Bronchial epithelial cell (primary cell): ENCODE measurements around the gene LIMS4. TPM values are rescaled to one million over a fixed set of nuclear protein-coding genes. Genes with fewer than 3 reads are reported as not detected.
"Not testable (repeated sequence)": the region's sequence is repeated elsewhere in the genome, so short reads cannot be mapped to it uniquely, and the experiment has no call there.

ENCODE experiments used
- DNase-seq: peaks from one replicate; pipeline ENCODE4 v3.0.0-alpha.2; 2010; ENCODE audit warnings: low read depth
- FAIRE-seq: peaks from 2 replicates; lab custom pipeline; 2011; peaks lifted over from hg19 to GRCh38; lab: Jason Lieb, UNC
- H3K27me3 ChIP-seq: 2 replicates; pipeline ENCODE4 v1.5.1; 2011; ENCODE audit warnings: low read length; ENCODE audit not compliant: control insufficient read depth, insufficient read depth
- H3K36me3 ChIP-seq: 2 replicates; pipeline ENCODE4 v1.5.1; 2011; ENCODE audit warnings: low read length; ENCODE audit not compliant: control insufficient read depth, insufficient read depth
- H3K4me3 ChIP-seq: 2 replicates; pipeline ENCODE4 v1.5.1; 2011; ENCODE audit warnings: mild to moderate bottlenecking, low read depth, low read length, control low read depth
- total RNA-seq: library from RNA; depleted of rRNA; stranded (reverse); fragments of >200 nt; gene quantifications from 2 replicates; pipeline ENCODE4 v1.2.1, GENCODE V29; 2014

LIMS4 gene
- total RNA-seq, 1 donor from 2014 or later, result not detected

DNA sequence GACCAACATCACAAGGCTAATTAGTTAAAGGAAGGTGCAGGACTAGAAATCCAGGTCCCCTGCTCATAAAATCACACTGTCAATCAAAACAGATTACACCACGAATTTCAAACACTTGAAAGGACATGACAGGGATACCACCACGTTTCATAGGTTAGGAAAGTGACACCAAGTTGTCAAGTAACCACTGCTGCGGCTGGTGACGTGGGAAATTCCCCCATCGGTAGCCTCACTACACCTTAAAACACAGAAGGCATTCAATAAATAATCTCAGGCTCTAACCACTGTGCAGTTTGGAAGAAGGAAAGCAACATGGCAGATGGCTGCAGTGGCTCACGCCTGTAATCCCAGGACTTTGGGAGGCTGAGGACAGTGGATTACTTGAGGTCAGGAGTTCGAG lies 3.7 kb downstream of the LIMS4 start:
- not testable (repeated sequence) for H3K4me3 ChIP-seq, FAIRE-seq, H3K36me3 ChIP-seq, DNase-seq, H3K27me3 ChIP-seq

DNA sequence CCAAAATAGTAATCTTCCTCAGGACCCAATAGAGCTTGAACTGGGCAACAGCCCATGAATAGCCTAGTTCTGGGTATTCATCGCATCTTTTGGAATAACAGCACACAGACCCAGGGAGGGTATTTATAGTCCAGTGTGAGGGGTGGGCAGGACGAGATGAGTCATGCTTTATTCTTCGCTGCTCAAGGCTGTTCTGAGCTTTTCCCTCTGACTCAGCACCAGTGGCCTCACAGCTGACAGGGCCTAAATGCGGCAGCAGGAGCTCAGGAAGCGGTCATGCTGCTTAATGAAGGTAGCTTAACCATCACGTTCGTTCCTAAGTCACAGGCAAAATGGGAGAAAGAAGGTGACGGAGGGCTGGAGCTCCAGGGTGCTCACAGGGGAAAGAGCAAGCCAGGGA lies 7.3 kb downstream of the LIMS4 start:
- FAIRE-seq, result not testable (repeated sequence)

DNA sequence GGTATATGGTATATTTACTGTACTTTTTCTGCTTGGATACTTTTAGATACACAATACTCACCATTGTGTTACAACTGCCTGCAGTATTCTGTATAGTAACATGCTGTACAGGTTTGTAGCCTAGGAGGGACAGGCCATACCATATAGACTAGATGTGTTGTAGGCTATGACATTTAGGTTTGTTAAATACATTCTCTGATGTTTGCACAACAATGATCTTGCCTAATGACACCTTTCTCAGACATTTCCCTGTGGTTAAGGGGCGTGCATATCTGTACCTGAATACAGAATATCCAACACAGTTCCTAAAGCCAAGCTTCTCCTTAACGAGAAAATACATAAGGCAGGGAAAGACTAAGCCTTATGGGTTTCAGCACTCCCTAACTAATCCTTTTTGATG lies 10.2 kb downstream of the LIMS4 start:
- H3K27me3 ChIP-seq, H3K4me3 ChIP-seq, DNase-seq, FAIRE-seq, H3K36me3 ChIP-seq: not testable (repeated sequence)

More for the DNA sequence above, 7.3 kb downstream of the LIMS4 start:
- not testable (repeated sequence) for H3K36me3 ChIP-seq, H3K4me3 ChIP-seq, H3K27me3 ChIP-seq, DNase-seq

DNA sequence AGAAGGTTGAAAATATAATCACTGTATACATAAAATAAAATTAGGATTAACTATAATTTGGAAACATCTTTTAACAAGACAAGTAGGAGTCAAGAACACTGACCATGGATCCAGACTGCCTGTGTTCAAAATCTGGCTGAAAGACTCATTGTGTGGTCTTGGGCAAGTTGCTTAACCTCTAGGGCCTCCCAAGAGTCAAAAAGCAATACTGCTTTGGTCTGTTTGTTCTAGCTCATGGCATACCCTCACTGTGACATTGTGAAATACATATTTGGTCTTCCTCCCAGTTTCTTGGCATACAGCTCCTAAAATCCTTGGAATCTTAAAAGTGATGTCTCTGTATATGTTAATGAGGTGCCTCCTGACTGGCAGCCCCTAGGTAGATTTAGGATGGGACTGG lies 12.3 kb downstream of the LIMS4 start:
- not testable (repeated sequence) for H3K36me3 ChIP-seq, H3K27me3 ChIP-seq, H3K4me3 ChIP-seq, FAIRE-seq, DNase-seq

DNA sequence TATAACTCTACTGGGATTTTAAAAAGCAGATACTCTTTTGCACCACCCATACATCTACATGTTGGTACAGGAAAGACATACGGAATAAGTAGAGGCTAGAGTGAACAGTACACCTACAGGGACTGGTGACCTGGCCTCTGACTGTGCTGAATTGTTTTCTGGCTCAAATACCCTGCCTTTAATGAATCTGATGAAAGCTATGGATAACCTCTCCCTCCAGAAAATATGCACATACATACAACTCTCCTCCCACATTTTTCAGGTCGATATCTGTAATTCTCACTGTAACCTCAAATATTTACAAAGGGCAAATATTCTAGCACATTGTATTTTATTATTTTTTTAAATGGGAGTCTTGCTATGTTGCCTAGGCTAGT lies 15.4 kb downstream of the LIMS4 start:
- not testable (repeated sequence) for DNase-seq

DNA sequence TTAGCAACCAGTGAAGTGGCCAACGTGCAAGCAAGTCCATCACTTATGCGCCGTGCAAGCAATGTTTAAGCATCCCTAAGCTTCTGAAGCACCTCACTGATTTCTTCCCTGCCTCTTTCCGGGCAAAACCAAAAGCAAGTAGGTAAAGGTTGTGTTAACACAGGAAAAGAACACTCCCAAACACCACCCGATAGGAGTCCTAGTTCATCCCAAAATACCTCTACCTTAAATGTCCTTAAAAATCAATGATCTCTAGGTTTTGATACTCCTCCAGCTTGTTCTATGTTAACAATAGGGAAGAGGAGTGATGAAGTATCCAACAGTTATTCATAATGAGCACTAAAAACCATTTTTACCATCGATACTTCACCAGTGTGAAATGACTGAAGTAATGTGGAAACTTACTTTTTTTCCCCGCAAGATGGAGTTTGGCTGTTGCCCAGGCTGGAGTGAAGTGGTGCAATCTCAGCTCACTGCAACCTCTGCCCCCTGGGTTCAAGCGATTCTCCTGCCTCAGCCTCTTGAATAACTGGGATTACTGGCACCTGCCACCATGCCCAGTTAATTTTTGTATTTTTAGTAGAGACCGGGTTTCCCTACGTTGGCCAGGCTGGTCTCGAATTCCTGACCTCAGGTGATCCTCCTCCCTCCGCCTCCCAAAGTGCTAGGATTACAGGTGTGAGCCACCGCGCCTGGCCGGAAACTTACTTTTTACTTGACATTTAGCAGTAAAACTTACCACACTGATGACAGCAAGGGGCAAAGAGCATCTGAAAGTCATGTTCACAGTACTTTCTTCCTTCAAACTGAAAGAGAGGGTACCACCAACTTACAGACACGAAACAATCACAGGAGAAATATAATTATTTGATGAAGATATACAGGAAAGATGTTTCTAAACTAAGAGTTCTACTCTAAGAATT lies 16.1 kb downstream of the LIMS4 start:
- FAIRE-seq, H3K36me3 ChIP-seq, DNase-seq, H3K27me3 ChIP-seq, H3K4me3 ChIP-seq: not testable (repeated sequence)

More for the DNA sequence above, 15.4 kb downstream of the LIMS4 start:
- H3K4me3 ChIP-seq, H3K36me3 ChIP-seq, H3K27me3 ChIP-seq, FAIRE-seq: not testable (repeated sequence)

DNA sequence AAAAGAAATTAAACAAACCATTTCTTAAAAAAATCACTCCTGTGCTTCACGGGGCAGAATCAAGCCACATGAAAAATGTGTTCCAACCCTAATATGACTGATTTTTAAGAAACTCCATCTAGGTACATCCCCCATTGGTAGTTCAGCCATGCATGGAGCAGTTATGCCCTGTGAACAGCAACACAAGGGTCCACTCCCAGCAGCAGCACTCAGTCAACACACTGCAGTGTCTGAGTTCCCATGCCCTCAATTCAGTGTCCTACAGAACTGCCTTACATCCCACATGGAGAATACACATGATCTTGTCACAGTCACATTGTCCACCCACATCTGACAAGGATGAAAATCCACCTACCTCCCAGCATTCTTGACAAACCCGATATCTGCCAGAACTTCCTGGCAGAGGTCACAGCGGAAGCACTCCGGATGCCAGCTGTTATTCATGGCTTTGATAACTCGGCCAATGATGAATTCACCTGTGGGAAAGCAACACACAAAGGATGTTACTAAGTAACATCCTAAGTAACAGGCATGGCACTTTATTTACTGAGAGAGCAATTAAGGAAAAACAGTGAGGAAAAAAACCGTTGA lies 17.4 kb downstream of the LIMS4 start:
- DNase-seq, H3K4me3 ChIP-seq, H3K27me3 ChIP-seq, FAIRE-seq, H3K36me3 ChIP-seq: not testable (repeated sequence)

DNA sequence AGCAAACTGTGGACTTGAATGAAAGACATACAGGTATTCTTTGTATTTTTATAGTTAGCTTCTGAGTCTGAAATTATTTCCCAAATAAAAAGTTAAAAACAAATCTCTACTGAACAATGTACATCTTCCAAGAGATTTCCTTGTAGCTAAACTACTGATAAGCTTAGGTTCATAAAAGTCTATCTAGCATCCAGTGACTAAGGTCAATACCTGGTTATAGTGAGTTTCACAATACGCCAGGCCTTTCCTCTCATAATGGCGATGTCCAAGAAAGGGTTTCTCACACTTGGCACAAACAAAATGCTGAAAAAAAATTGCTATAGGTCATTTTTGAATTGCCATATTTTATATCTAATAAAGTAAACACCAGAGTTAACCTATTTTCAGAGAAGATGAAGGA lies 21.7 kb downstream of the LIMS4 start:
- H3K36me3 ChIP-seq, H3K4me3 ChIP-seq, DNase-seq, H3K27me3 ChIP-seq, FAIRE-seq: not testable (repeated sequence)

DNA sequence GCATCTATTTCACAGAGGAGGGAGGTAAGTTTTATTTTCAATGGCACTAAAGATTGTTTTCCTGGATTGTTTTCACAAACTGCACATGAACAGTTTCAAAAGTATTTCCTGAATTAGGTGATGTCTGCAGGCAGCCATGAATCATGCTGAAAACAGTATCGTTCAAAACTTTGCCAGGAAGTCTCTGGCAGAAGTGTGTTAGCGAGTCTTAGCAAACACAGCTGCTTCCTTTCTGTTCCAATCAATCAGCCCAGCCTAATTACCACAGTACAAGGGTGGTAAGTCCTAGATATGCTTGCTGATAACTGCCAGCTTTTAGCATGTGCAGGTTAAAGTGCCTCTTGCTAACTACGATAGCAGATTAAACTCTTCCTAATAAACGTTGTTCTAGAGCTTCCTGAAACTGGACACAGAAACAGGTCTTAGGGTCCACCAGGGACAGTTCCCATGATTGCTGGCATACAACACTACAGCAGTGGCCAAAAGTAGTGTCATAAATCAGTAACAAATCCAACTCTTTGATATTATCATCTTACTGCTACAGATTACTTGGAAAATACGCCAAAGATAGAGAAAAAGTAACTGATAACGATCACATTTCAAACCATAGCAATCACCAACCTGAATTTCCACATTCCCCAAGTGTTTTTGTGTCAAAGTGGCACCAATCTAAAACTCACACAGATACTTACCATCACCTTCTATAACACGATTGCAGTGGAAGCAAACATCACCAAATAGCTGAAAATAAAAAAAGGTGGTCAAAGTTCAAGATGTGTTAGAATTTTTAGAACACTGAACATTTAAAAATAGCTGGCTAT lies 23.3 kb downstream of the LIMS4 start:
- not testable (repeated sequence) for H3K36me3 ChIP-seq, H3K27me3 ChIP-seq, DNase-seq, FAIRE-seq, H3K4me3 ChIP-seq

DNA sequence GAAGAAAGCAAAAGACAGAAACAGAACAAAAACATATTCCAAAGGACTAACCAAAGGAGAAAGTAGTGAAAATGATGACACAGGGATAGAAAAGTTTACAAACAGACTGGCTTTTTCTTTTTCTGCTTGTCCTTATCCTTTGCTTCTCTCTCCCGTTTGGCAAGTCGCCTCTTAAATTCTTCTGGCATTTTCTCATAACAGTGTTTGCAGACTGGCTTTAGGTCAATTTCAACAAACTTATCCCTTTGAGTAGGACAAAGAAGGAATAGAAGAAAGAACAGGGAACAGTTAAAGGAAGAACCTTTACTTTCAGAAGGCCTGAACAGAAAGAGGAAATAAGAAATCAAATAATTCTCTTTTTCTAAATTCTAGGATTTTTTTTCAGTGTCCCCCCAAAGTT lies 26.0 kb downstream of the LIMS4 start:
- H3K27me3 ChIP-seq, H3K36me3 ChIP-seq, H3K4me3 ChIP-seq, DNase-seq, FAIRE-seq: not testable (repeated sequence)

DNA sequence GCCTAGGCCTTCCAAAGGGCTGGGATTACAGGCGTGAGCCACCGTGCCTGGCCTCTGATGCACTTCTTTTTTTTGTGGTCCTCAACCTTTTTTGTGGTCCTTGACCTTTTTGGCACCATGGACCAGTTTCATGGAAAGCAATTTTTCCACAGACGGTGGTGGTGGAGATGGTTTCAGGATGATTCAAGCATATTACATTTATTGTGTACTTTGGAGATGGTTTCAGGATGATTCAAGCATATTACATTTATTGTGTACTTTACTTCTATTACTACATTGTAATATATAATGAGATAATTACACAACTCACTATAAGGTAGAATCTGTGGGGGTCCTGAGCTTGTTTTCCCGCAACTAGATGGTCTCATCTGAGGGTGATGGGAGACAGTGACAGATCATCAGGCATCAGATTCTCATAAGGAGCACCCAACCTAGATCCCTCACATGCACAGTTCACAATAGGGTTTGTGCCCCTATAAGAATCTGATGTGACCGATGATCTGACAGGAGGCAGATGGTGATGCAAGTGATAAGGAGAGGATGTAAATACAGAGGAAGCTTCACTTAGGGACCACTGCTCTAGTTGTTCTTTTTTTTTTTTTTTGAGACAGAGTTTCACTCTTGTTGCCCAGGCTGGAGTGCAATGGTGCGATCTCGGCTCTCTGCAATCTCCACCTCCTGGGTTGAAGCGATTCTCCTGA lies 29.2 kb downstream of the LIMS4 start:
- not testable (repeated sequence) for H3K36me3 ChIP-seq, FAIRE-seq, H3K27me3 ChIP-seq, DNase-seq, H3K4me3 ChIP-seq

DNA sequence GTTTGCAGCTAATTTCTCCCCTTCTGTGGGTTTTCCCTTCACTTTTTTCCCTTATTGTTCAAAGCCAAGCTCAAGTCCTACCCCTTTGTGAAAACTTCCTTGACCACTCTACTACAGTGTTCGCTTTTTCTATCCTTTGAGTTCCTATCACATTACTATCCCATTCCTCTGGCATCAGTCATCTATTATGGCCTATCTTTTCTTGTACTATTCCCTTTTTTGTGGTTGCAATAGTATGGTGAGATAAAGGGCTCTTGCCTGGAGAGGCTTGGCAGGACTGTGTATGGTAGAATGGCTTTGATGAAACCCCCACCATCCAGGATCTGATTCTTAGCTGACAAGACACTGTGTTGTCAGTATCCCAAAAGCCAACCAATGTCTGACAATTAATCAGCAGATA lies 30.7 kb downstream of the LIMS4 start:
- DNase-seq, H3K36me3 ChIP-seq, H3K4me3 ChIP-seq, H3K27me3 ChIP-seq: not testable (repeated sequence)
- peak; percentile 89 for FAIRE-seq

DNA sequence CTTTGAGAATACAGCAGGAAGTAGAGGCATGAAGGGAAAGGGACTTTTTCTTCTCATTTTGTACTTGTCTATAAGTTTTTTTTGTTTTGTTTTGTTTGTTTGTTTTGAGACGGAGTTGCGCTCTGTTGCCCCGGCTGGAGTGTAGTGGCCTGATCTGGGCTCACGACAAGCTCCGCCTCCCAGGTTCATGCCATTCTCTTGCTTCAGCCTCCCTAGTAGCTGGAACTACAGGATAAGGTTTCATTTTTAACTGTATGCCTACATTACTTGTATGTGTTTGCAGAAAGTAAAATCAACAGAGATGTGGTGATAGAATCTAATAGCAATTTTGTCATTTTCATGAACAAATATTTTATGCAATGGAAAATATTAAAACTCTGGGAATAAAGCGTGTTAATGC lies 38.1 kb downstream of the LIMS4 start:
- not testable (repeated sequence) for FAIRE-seq

More for the DNA sequence above, 38.1 kb downstream of the LIMS4 start:
- H3K36me3 ChIP-seq, H3K27me3 ChIP-seq, H3K4me3 ChIP-seq, DNase-seq: not testable (repeated sequence)
